ENCODE data around the gene FGF12. TPM values are rescaled to one million over a fixed set of nuclear protein-coding genes. Genes with fewer than 3 reads are reported as not detected.

Gene FGF12
- total RNA-seq, 1 experiment from 2014 or later = 0.09 TPM

DNA sequence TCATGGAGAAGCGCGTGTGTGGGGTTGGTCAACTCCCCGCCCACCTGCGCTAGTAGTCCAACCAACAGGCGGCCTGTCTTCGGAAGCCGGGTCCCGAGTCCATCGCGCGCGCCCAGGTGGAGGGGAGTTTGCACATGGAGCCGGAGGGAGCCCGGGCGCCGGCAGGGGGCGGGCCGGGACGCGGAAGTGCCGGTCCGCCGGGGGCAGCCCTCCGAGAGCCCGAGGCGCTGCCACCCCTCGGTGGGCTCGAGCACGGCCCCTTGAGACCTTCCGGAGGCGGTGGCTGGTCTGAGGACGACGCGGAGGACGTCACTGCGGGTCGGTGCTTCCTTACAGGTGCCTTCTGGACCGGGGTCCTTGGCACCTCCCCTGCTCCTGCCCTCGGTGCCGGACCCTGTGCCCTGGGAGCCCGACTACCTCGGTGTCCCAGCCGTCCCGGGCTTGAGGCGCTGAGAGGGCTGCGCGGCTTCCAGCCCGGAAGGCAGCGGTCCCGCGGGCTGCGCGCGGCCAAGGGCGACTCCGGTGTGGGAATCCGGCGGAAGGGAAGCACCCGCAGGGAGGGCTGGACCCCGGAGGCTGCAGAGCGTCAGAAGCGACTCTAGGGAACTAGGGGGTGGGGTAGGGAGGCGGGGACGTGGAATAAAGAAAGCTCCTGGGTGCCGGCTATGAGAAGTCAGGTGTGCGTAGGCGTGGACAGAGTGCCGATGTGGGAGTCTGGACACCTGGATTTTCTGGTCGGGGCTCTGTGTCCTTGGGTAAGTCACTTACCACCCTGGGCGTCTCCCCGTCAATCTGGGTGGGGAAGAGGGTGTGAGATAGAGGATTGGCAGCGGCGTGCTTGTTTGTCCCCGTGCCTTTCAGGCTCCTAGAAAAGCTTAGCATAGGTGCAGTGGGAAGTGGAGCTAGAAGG, 212.3 kb downstream of the FGF12 start:
- no peaks in the 10 kb centered on the region for H3K36me3 Mint-ChIP-seq (ENCODE audit: insufficient read depth, unreplicated experiment)
- POLR2A ChIA-PET = no interaction called here
- H3K27me3 Mint-ChIP-seq (ENCODE audit: insufficient read depth, unreplicated experiment) = peaks cover 65% of the 10 kb centered on the region

DNA sequence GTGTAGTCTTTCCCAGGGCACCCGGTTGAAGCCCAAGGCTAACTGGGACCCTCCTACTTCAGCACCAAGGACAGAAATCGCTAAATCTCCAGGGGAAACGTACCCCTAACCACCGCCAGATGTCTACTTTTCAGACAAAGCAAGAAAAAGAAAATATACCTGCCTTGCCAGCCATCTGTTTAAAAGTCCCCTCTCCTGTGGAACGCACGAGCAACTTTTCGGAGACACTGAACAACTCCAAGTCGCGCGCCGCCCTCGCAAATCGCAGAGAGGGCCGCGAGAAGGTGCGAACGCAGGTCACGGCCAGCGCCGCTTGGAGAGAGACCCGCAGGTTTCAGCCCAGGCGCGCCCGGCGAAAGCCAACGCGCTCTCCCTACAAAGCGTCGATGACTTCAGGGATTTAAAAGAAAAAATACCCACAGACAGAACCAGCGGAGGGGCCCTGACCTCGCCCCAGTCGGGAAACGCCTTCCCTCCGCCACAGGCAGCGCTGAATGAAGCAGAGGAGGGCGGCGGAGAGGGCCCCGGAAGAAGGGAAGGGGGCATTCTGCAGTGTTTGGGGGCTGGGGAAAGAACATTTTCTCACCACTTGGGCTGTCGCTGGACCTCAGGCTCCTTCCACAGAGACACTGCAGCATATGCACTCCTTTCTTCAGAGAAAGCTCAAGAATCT, 213.1 kb downstream of the FGF12 start:
- Mint-ChIP-seq H3K9me3 (ENCODE audit: unreplicated experiment) (no peaks in the 10 kb centered on the region), H3K4me3 (ENCODE audit: unreplicated experiment) (no peak overlapping the region), H3K4me1 (ENCODE audit: insufficient read depth, unreplicated experiment) (no peaks in the 10 kb centered on the region), H3K36me3 (ENCODE audit: insufficient read depth, unreplicated experiment) (no peaks in the 10 kb centered on the region), H3K27ac (ENCODE audit: low read depth, unreplicated experiment) (no peak overlapping the region), H3K27me3 (ENCODE audit: insufficient read depth, unreplicated experiment) (peaks cover 62% of the 10 kb centered on the region)
- no TSS peak for BruUV-seq (replicated peaks)
- CTCF ChIA-PET = no interaction called here
- no peak for DNase-seq (ENCODE audit: unreplicated experiment)
- POLR2A ChIA-PET = no interaction called here
- TF ChIP-seq, protein P1, sequence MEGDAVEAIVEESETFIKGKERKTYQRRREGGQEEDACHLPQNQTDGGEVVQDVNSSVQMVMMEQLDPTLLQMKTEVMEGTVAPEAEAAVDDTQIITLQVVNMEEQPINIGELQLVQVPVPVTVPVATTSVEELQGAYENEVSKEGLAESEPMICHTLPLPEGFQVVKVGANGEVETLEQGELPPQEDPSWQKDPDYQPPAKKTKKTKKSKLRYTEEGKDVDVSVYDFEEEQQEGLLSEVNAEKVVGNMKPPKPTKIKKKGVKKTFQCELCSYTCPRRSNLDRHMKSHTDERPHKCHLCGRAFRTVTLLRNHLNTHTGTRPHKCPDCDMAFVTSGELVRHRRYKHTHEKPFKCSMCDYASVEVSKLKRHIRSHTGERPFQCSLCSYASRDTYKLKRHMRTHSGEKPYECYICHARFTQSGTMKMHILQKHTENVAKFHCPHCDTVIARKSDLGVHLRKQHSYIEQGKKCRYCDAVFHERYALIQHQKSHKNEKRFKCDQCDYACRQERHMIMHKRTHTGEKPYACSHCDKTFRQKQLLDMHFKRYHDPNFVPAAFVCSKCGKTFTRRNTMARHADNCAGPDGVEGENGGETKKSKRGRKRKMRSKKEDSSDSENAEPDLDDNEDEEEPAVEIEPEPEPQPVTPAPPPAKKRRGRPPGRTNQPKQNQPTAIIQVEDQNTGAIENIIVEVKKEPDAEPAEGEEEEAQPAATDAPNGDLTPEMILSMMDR (IDR thresholded peaks at IDR 0.05; ENCODE audit: unreplicated experiment) = no peak
- intact Hi-C loops (cut with micrococcal nuclease) = no loop called here

More for the DNA sequence above, 212.3 kb downstream of the FGF12 start:
- no peak overlapping the region for H3K27ac Mint-ChIP-seq (ENCODE audit: low read depth, unreplicated experiment)
- no peak for DNase-seq (ENCODE audit: unreplicated experiment)
- TF ChIP-seq, protein P1 (IDR thresholded peaks at IDR 0.05; ENCODE audit: unreplicated experiment) = no peak
- CTCF ChIA-PET = no interaction called here
- no peak overlapping the region for H3K4me3 Mint-ChIP-seq (ENCODE audit: unreplicated experiment)
- no peaks in the 10 kb centered on the region for H3K4me1 Mint-ChIP-seq (ENCODE audit: insufficient read depth, unreplicated experiment)
- no peaks in the 10 kb centered on the region for H3K9me3 Mint-ChIP-seq (ENCODE audit: unreplicated experiment)
- no TSS peak for BruUV-seq (replicated peaks)
- intact Hi-C loops (cut with micrococcal nuclease) = no loop called here

DNA sequence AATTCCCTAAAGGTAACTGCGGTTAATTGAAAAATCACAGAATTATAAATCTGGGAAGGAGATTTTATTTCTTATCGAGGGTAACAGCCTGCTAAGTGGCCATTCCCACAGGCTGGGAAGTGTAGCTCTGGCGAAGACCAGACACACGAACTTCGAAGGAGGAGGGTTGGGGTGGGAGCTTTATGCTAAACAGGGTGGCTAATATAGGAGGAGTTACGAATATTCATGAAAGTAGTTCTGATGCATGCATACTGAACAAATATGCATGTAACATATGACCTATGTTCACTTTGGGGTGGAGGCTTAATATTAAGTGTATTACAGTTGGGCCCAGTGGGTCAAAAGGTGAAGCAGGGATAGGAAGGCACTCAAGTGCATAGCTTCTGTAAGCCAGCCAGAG, 221.6 kb downstream of the FGF12 start:
- ChIA-PET CTCF (interaction anchor here (0.8 to 1.0 kb wide), 2 partner anchors 39 to 310 kb away, joined by 3 to 4 read pairs; no protein-coding TSS in a partner anchor), POLR2A (no interaction called here)
- Mint-ChIP-seq H3K9me3 (ENCODE audit: unreplicated experiment) (no peaks in the 10 kb centered on the region), H3K36me3 (ENCODE audit: insufficient read depth, unreplicated experiment) (no peaks in the 10 kb centered on the region), H3K4me1 (ENCODE audit: insufficient read depth, unreplicated experiment) (no peaks in the 10 kb centered on the region), H3K27me3 (ENCODE audit: insufficient read depth, unreplicated experiment) (peaks cover 43% of the 10 kb centered on the region), H3K4me3 (ENCODE audit: unreplicated experiment) (no peak overlapping the region), H3K27ac (ENCODE audit: low read depth, unreplicated experiment) (no peak overlapping the region)
- TF ChIP-seq, protein P1 (IDR thresholded peaks at IDR 0.05; ENCODE audit: unreplicated experiment) = no peak
- no TSS peak for BruUV-seq (replicated peaks)
- intact Hi-C loops (cut with micrococcal nuclease) = no loop called here
- DNase-seq (ENCODE audit: unreplicated experiment) = no peak

DNA sequence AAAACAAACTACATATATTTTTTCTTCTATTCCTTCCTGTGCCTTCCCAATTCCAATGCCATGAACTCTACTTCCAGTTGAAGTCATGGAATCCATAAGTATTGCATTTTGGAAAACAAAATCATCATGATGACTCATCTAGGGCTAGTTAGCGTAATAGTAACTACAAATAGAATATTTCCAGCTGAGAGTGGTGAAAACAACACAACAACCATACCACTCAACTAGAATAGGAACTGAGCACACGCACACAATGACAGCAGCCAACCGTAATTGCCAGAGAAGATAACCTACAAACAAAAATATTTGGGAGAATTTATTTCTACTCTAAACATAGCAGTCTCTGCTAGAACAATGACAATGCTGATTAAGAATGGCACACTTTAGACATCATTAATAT, 225.9 kb downstream of the FGF12 start:
- no TSS peak for BruUV-seq (replicated peaks)
- Mint-ChIP-seq H3K4me3 (ENCODE audit: unreplicated experiment) (no peak overlapping the region), H3K4me1 (ENCODE audit: insufficient read depth, unreplicated experiment) (no peaks in the 10 kb centered on the region), H3K36me3 (ENCODE audit: insufficient read depth, unreplicated experiment) (no peaks in the 10 kb centered on the region), H3K27me3 (ENCODE audit: insufficient read depth, unreplicated experiment) (peaks cover 15% of the 10 kb centered on the region), H3K27ac (ENCODE audit: low read depth, unreplicated experiment) (no peak overlapping the region), H3K9me3 (ENCODE audit: unreplicated experiment) (no peaks in the 10 kb centered on the region)
- no peak for DNase-seq (ENCODE audit: unreplicated experiment)
- TF ChIP-seq, protein P1 (IDR thresholded peaks at IDR 0.05; ENCODE audit: unreplicated experiment) = no peak
- ChIA-PET CTCF (no interaction called here), POLR2A (no interaction called here)
- intact Hi-C loops (cut with micrococcal nuclease) = no loop called here

Data from MCF 10A (cell line).